NCI-H1930 (cell line): Measurements from ENCODE around the gene NSUN4.
"Not testable (repeated sequence)": the region's sequence is repeated elsewhere in the genome, so short reads cannot be mapped to it uniquely, and the experiment has no call there.

Experiments
- DNase-seq, 2 experiments: peaks; one replicate each; lab custom pipeline; 2025; lab: John Stamatoyannopoulos, UW

NSUN4 gene

DNA sequence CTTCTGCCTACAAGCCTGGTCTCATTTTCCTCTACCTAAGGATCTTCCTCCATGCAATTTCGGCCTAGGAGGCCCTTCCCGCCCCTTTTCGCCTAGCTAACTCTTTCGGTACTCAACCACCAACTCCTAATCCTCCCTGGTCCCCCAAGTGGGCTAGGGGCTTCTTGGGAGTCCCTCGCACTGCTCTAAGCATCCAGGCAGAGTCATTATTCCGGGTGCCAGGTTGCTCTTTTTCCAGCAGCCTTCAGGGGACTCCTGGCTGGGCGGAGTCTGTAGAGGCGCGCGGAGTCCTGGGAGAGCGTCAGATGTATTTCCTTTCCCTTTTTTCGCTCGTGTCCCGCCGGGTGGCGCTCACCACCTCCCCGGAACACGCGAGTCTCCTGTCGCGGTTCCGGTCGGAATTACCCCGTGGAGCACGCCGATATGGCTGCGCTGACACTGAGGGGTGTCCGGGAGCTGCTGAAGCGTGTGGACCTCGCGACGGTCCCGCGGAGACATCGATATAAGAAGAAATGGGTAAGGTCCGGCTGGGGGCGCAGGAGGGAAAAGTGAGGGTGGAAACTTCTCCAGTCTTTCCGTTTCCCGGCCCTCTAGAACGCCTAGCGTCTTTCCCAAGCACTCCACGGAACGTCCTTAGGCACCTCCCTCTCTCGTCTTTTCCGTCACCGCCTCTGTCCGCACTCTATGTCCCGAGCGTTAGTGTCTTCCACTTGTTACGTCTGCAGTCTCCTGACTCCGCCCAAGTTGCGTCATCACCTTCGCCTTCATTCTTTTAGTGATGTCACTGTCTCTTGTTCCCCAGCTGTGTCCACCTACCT lies at the start of gene NSUN4:
NSUN4 (plus strand) TSS at position 404 of the 818 bp plus-strand sequence; CDS start at position 424, 20 bp downstream.
- peak; percentile 89 to 92 for DNase-seq

DNA sequence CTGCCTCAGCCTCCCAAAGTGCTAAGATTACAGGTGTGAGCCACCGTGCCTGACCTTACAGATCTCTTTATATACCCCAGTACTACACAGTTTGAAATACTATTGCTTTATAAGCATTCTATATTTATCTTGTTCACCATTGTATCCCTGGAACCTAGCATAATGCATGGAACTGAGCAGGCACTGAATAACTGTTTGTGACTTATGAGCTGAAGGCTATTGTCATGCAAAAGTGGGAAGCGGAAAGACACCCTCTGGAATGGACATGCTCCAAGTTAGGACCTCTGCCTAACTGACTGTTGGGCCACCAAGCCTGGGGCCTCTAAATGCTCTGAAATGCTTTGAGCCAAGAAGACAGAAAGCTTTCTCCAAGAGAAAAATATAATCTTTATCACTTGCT lies 45.3 kb upstream of the NSUN4 start:
- DNase-seq = no peak

DNA sequence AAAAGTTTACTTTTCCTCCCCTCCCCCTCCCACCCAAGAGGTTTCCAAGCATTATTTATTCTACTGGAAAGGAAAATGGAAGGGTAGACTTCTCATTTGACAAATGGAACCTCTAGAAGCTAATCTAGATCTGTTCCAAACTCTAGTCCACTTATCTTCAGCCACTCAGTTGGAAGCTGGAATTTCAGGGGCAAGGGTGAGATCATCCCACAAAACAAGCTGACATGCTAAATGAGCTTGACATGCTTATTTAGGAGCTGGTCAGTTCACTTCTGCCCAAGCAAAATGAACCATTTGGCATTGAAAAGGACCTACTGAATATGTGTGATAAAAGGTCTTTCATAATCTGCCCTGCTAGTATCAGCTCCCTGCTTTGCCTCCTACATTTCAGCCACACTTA lies 42.2 kb upstream of the NSUN4 start:
- no peak for DNase-seq

DNA sequence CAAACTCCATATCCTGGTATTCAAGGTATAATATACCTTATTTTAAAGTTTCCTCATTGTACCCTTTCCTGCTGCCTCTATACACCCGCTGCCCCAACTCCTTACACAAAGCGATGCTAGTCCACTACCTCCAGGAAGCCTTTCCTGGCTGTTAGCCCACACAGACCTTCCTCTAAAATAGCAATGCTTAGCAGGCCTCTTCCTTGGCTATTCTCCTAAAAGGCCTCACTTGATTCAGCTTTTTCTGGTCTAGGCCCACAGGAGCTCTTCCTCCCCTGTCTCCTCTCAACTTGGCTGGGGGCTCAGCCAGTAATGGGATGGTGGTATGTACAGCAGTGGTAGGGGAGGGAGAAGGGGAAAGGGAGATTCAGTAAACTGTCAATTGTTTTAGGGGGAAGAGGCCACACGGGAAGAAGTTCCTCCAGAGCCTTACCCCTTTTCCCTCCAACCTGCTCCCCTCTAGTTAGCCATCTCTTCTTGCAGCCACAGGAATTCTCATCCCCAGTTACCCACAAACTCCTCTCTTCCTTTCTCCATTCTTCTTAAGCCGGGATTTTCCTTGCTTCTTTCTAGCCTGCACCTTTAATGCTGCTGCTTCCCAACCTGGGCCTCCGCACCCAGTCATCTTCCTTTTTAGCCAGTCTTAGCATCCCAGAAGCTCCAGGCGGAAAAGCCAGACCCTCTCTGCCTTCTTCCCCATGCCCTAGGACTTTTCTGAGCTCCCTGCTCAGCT lies 39.8 kb upstream of the NSUN4 start:
- no peak for DNase-seq

DNA sequence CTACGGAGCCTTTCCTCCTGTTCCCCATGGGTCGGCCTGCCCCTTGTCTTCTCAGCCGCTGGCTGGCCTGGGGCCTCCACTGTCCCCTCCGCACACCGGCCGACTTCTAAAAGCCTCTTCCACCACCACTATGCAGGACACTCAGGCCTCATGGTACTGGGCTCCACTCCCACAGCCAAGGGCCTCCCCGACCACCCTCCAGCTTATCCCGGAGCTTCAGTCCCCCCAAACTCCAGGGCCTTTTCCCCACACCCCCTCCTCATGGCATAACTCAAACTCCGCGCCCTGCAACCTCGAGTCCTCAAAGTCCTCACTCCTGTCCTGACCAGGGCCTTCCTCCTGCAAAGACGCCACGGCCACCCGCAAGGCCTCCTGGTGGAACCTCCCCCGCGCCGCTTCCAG lies 39.2 kb upstream of the NSUN4 start:
- DNase-seq = no peak

DNA sequence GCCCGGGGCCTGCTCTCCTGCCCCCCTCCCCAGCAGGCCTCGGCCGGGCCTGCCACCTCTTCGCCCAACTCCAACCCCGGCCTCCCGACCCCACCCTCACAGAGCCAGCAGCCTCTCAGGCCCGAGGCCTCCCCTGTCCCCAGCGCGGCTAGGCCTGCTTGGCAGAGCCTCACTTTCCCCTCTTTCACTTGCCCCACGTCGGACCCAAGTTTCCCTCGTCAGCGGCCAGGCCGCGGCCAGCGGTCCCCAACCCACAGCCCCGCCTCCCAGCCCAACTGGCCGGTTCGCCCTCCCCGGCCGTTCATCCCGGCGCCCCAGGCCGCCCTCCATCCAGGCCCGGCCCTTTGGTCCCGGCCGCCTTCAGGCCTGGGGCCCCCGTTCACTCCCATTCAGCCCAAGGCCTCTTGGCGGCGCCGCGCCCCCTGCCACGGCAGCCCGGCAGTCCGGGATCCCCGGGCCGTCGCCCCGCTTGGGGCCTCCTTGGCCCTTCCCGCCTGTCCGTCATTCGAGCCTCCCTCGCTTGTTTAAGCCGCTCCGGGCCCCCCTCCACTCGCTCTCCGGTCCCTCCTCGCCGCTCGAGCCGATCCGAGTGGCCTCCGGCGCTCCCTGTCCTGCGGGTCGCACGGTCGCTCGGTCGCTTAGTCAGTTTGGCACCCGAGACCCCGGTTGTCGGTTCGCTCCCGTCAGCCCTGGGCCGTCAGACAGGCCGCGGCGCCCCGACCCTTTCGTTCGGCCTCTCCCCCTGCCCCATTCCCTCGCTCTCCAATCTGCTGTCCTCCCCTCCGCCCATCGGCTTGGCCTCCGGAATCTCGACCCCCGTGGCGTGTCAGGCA lies 38.6 kb upstream of the NSUN4 start:
- DNase-seq = peak in 1 of 2 experiments; percentile 17

DNA sequence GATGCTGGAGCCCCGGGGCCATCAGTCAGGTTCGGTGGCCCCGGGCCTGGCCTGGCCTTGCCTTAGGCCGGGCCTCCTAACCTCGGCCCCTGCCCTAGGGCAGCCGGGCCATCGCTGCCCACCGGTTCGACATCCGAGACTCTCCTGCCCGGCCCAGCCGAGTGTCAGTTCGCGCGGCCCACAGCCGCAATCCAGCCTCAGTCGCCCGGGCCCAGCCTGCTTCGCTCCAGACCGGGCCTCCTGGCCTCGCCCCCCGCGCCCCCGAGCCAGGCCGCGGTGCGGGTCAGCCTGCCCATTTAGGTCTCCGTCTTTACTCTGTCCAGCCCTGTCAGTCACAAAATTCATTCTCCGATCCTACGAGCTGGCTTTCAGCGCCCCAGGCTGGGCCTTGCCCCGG lies 38.0 kb upstream of the NSUN4 start:
- no peak for DNase-seq

DNA sequence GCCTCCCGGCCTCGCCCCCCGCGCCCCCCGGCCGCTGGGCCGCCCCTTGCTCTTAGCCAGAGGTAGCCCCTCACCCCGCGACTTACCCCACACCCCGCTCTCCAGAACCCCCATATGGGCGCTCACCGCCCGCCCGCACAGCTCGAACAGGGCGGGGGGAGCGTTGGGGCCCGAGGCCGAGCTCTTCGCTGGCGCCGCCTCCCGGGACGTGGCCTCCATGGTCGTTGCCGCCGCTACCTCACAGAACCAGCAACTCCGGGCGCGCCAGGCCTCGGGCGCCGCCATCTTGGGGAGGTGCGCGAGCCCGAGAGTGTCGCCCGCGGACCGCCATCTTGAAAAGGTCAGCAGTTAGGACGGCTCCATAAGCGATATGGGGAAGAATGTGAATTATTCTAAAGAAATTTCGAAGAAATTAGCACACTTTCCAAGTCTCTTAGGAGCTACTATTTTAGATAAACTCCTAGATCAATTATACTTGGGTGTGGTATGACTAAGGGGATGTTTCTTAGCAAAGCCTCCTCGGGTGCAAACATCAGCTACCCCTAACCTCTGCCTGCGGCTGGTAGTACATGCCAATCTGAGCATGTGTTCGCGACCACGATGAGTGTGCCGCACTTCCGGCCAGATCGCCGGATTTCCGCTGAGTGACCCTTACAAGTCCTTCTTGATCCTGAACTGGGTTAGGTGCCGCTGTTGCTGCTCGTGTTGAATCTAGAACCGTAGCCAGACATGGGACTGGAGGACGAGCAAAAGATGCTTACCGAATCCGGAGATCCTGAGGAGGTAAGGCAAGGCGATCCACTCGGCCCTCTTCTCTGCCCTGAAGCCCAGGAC lies 37.4 kb upstream of the NSUN4 start, which contains the start of the genes LRRC41 and UQCRH:
LRRC41 (minus strand) TSS at position 579 of the 834 bp plus-strand sequence; CDS start at position 285, 294 bp downstream.
UQCRH (plus strand) TSS at position 661 of the 834 bp plus-strand sequence; CDS start at position 730, 69 bp downstream.
- DNase-seq = peak; percentile 90 to 94

DNA sequence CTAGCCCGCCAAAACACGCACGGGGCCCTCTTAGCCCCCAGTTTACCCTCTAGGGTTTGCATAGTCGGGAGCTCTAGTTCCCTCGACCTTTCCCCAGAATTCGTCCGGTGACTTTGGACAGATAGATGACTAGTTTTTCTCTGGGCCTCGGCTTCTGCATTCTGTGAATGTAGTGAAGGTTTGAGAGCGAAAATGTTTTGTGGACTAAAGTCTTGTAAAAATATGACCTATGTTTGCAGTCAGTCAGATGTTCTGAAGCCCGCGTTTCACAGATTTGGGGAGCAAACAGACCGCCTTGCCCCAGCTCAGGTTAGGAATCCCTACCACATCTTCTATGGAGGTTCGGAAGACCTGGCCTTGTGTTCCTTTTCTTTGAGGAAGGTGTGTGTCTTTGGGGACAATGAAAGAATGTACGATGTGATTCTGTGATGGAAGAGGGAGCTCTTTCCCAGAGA lies 36.7 kb upstream of the NSUN4 start:
- DNase-seq = no peak

DNA sequence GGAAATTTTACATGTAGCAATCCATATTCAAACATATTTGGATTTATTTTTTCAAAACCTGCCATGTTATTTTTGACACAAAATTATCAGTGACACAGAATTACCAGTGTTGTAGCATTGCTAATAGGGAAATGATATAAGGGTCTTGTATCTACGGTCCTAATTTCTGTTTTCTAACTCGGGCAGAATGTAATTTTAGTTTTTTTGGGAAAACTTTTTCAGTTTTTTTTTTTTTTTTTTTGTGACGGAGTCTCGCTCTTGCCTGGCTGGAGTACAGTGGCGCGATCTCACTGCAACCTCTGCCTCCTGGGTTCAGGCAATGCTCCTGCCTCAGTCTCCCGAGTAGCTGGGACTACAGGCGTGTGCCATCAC lies 34.5 kb upstream of the NSUN4 start:
- no peak for DNase-seq

DNA sequence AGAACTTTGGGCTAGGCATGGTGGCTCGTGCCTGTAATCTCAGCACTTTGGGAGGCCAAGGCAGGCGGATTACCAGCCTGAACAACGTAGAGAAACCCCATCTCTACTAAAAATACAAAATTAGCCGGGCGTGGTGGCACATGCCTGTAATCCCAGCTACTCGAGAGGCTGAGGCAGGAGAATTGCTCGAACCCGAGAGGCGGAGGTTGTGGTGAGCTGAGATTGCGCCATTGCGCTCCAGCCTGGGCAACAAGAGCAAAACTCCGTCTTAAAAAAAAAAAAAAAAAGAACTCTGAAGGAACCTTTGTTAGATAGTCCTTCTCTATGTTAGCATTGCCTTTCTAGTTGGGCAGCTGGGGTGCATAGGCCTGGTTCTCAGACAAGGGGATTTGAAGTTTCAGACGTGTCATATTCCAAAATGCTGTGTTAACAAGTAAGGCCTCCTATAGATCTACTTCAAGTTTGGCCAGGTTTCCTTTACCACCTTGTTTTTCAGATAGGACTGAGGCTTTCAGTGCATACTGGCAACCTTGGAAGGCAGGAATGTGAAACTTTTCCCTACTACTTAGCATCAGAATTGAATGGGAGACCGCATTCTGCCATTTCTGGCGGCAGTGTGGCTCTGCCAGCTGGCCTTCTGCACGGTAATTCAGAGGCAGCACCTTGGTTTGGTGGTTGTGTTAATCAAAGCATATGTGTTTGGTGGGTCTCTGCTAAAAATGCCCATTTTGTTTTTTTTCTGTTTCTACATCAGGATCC lies 31.0 kb upstream of the NSUN4 start:
- no peak for DNase-seq

DNA sequence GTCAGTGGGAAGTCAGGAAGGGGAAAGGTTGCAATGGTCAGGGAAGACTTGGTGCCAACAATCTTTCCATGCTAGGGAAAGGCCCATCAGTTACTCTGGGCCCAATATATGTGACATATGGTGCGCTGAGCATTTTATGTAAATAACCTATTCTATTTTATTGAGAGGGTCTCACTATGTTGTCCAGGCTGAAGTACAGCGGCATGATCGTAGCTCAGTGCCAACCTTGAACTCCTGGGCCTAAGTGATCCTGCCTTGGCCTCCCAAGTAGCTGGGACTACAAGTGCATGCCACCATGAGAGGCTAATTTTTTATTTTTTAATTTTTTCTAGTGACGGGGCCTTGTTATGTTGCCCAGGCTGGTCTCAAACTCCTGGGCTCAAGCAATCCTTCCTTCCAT lies 30.3 kb upstream of the NSUN4 start:
- no peak for DNase-seq

DNA sequence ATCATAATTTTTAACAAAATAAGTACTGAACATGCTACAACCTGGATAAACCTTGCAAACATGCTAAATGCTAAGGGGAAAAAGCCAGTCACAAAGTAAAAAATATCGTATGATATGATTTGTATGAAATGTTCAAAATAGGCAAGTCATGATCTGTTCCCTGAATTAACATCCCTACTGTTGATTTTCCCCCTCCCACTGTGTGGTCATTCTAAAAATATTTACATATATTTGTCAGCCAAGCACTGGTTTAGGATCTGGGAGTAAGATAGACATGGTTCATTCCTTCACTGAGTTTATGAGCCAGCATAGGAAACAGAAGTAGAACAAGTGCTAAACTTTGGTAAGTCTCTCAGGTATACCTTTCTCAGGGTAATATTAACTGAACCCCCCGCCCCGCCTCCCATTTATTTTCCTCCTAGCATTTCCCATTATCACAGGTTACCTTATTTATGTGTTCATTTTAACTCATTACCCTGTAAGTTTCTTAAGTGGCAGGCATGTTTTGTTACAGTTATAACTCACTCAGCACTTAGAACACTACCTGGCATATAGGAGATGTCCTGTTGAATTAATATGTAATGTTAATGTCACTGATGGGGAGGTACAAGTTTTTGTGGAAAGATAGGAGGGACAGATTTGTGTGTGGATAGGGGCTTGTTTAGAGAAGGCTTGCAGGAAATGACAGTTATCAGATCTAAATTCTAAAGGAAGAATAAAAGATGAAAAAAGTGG lies 24.8 kb upstream of the NSUN4 start:
- no peak for DNase-seq

DNA sequence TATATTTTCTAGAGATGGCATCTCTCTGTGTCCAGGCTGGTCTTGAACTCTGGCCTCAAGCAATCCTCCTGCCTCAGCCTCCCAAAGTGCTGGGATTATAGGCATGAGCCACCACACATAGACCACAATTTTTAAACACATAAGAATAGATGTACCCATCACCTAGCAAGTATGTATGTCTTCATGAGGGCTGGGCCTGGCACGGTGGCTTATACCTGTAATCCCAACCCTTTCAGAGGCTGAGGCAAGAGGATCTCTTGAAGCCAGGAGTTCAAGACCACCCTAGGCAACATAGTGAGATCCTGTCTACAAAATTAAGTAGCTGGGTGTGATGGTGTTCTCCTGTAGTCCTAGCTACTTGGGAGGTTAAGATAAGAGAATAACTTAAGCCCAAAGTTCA lies 23.3 kb upstream of the NSUN4 start:
- no peak for DNase-seq

DNA sequence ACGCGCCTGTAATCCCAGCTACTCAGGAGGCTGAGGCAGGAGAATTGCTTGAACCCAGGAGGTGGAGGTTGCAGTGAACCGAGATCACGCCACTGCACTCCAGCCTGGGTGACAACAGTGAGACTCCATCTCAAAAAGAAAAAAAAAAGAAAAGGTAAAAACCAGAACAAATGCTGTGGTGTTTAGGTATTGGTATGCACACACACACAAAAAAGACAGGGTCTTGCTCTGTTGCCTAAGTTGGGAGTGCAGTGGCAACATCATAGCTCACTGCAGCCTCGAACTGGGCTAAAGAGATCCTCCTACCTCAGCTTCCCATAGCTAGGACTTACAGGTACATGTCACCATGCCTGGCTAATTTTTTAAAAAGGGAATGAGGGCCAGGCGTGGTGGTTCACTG lies 21.3 kb upstream of the NSUN4 start:
- DNase-seq = not testable (repeated sequence)

DNA sequence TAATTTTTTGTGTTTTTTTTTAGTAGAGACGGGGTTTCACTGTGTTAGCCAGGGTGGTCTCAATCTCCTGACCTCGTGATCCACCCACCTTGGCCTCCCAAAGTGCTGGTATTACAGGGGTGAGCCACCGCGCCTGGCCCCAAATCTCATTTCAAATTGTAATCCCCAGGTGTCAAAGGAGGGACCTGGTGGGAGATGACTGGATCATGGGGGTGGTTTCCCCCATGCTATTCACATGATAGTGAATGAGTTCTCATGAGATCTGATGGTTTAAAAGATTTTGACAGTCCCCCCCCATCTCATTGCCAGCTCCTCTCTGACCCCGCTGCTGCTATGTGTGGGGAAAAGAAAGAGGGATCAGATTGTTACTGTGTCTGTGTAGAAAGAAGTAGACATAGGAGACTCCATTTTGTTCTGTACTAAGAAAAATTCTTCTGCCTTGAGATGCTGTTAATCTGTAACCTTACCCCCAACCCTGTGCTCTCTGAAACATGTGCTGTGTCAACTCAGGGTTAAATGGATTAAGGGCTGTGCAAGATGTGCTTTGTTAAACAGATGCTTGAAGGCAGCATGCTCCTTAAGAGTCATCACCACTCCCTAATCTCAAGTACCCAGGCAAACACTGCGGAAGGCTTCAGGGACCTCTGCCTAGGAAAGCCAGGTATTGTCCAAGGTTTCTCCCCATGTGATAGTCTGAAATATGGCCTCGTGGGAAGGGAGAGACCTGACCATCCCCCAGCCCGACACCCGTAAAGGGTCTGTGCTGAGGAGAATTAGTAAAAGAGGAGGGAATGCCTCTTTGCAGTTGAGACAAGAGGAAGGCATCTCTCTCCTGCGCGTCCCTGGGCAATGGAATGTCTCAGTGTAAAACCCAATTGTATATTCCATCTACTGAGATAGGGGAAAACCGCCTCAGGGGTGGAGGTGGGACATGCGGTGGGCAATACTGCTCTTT lies 20.4 kb upstream of the NSUN4 start:
- DNase-seq = not testable (repeated sequence)

DNA sequence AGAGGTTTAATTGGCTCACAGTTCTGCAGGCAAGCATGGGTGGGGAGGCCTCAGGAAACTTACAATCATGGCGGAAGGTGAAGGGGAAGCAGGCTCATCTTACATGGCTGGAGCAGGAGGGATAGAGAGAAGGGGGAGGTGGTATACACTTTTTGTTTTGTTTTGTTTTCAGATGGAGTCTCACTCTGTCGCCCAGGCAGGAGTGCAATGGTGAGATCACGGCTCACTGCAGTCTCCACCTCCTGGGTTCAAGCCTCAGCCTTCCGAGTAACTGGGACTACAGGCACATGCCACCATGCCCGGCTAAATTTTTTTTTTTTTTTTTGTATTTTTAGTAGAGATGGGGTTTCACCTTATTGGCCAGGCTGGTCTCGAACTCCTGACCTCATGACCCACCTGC lies 18.4 kb upstream of the NSUN4 start:
- DNase-seq = not testable (repeated sequence)

DNA sequence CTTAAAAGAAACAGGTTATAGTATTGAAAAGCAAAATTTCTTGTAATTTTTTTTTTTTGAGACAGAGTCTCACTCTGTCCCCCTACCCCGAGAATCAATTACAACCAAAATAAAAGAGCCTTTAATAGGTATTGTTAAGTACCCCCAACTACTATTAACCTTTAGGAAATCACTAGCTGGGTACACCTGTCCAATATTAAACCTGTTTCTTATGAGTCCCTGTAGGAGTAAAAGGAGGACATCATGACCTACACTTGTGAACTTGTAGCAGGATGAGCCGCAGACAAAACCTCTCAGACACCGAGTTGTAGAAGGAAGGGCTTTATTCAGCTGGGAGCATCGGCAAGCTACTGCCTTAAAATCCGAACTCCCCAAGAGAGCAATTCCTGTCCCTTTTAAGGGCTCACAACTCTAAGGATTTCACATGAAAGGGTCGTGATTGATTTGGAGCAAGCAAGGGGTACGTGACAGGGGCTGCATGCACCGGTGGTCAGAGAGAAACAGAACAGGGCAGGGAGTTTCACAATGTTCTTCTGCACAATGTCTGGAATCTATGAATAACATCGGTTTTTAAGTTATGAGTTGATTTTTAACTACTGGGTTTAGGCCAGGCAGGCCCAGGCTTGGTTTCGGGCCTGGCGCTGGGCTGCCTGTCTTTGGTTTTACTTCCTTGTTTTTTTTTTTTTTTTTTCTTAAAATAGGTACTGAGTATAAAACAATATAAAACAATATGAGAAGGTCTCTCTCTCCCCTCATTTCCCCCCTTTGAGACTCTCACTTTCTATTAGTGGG lies 15.1 kb upstream of the NSUN4 start:
- DNase-seq = not testable (repeated sequence)
